HAP-1 (cell line): ENCODE measurements around the gene BCL10.
"Not testable (repeated sequence)": the region's sequence is repeated elsewhere in the genome, so short reads cannot be mapped to it uniquely, and the experiment has no call there.

Experiments
- DNase-seq, 2 experiments: peaks; one replicate each; pipeline ENCODE4 v3.0.0-alpha.2; 2016 to 2020; ENCODE audit warnings: low spot score in 2 of 2
- H3K27me3 ChIP-seq: fragments of 250-450 bp; sonication (Bioruptor Pico); 2 replicates; pipeline ENCODE4 v1.5.1; 2020; ENCODE audit warnings: low read depth, mild to moderate bottlenecking, moderate library complexity
- H3K36me3 ChIP-seq: fragments of 250-450 bp; sonication (Bioruptor Pico); replicated peaks from 2 replicates; pipeline ENCODE4 v1.5.1; 2020; ENCODE audit warnings: mild to moderate bottlenecking
- H3K4me1 ChIP-seq: fragments of 250-450 bp; sonication (Bioruptor Pico); 2 replicates; pipeline ENCODE4 v1.5.1; 2020; ENCODE audit warnings: mild to moderate bottlenecking
- H3K4me3 ChIP-seq: fragments of 250-450 bp; sonication (Bioruptor Pico); 2 replicates; pipeline ENCODE4 v1.5.1; 2020; ENCODE audit warnings: mild to moderate bottlenecking, moderate library complexity
- H3K9me3 ChIP-seq: fragments of 250-450 bp; sonication (Bioruptor Pico); 2 replicates; pipeline ENCODE4 v1.5.1; 2020; ENCODE audit warnings: mild to moderate bottlenecking, moderate library complexity
- in situ Hi-C: fragments of 300-500 bp; cut with MboI; formaldehyde crosslinking; loops from 3 replicates; pipeline ENCODE4 v1.14.3; 2020; ENCODE audit warnings: low sequenced_read_pairs, inconsistent platforms, mixed read lengths

The BCL10 gene

DNA sequence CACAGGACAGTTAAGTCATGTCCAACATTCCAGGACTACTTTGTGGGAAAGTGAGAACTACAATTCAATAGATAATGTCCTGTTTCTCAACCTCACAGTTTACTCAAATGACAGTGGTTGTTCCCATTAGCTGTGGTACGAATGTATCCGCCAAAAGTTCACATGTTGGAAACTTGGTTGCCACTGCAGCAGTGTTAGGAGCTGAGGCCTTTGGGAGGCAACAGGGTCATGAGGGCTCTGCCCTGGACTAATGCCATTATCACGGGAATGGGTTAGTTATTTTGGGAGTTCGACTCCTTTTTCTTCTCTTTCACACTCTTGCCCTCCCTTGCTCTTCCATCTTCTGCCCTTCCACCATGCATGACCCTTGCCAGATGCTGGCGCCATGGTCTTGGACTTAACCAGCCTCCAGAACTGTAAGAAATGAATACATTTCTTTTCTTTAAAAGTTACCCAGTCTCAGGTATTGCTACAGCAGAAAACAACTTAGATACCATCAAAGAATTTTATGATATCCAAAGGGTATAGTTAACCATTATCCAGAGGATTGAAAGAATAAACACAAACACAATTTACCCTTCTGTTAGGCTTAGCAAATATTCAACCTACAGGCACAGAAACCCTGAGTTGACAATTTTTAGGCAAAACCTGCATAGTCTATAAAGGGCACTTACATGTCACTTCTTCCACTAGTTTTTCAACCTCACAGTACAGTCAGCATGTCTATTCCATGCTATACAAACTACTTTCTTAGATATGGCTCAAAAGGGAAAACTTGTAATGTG lies 7.4 kb downstream of the BCL10 start:
- Histone ChIP-seq H3K4me1 (no peaks in the 10 kb centered on the region; the same call in 1 of the 2 replicates), H3K27me3 (no peaks in the 10 kb centered on the region), H3K9me3 (no peaks in the 10 kb centered on the region), H3K36me3 (peaks cover 27% of the 10 kb centered on the region), H3K4me3 (no peak overlapping the region)
- no peak for DNase-seq
- in situ Hi-C loops, result no loop called here

DNA sequence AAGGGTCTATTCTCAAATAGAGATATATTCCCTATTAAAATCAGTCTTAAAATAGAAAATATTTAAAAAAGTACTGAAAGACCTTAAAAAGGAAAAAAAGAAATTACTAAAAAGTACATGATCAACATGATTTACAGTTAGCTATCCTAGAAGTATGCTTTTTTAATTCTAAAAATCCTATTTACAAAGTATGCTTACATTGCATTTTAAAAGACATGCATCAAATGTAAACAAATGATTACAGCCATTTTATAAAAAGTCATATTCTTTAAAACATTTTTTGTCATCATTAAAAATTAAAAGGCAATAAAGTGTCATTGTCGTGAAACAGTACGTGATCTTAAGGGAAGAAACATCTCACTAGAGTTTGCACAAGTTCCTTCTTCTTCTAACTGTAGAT lies 9.1 kb downstream of the BCL10 start:
- Histone ChIP-seq H3K27me3 (no peaks in the 10 kb centered on the region), H3K9me3 (no peaks in the 10 kb centered on the region), H3K36me3 (peaks cover 27% of the 10 kb centered on the region), H3K4me1 (no peaks in the 10 kb centered on the region), H3K4me3 (no peak overlapping the region)
- DNase-seq, result no peak
- in situ Hi-C loops, result no loop called here

DNA sequence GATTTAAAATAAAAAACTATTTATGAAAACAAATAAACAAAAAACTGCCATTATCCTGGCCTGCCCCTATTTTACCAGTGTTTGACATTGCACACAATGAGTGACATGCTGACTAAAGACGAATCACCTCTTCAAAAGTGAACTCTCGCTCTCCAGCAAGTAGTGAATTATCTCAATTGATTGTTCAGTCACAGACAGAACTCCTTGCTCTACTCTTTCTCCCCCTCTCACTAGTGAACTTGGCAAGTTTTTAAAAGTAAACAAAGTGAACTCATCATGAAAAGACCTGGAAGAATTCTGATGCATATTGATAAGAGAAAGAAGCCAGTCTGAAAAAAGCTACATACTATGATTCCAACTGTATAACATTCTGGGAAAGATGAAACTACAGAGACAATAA lies 12.3 kb downstream of the BCL10 start:
- Histone ChIP-seq H3K27me3 (no peaks in the 10 kb centered on the region), H3K4me1 (peaks cover 2% of the 10 kb centered on the region; the same call in 1 of the 2 replicates), H3K36me3 (peaks cover 9% of the 10 kb centered on the region), H3K4me3 (no peak overlapping the region), H3K9me3 (no peaks in the 10 kb centered on the region)
- in situ Hi-C loops, result no loop called here
- no peak for DNase-seq

DNA sequence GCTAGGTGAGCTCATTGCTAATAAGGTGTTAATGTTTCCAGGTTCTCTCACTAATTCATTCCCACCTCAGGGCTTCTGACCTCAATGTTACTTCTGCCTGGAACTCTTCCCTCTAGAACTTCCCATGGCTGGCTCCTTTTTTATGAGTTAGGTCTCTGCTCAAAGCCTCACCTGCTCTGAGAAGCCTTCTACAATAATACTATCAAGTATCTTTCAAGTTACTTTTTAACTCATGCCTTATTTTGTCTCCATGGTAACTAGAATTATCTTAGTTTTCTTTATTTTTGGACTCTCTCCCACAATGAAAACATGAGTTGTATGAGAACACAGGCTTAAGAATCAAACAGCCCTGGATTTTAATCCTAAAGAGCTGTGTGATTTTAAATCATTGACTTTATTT lies 13.4 kb downstream of the BCL10 start:
- no peak overlapping the region for H3K4me3 ChIP-seq
- peaks cover 14% of the 10 kb centered on the region for H3K36me3 ChIP-seq
- no peaks in the 10 kb centered on the region for H3K9me3 ChIP-seq
- no peaks in the 10 kb centered on the region for H3K27me3 ChIP-seq
- in situ Hi-C loops, result no loop called here
- H3K4me1 ChIP-seq, result peaks cover 6% of the 10 kb centered on the region
- DNase-seq, result no peak

DNA sequence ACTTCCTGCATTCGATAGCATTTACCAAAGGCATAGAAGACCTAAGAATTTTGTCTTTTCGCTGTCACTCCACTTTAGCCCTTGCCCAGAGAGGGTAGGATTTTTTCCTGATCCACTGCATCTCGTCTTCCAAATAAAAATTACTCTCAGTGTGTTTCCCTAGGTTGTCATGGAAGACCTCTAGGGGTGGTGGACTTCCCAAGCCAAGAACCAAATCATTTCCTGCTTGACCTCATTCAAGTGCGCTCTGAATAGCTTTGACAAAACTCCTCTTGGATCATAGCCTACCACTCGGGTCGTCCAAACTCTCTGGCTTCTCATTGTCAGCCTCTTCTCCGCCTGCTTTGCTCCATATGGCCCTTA lies 16.5 kb downstream of the BCL10 start:
- in situ Hi-C loops, result no loop called here
- no peaks in the 10 kb centered on the region for H3K27me3 ChIP-seq
- peaks cover 16% of the 10 kb centered on the region for H3K4me1 ChIP-seq
- peak overlapping the region; percentile 88 for H3K4me3 ChIP-seq
- peaks cover 26% of the 10 kb centered on the region for H3K36me3 ChIP-seq
- no peak for DNase-seq
- no peaks in the 10 kb centered on the region for H3K9me3 ChIP-seq

DNA sequence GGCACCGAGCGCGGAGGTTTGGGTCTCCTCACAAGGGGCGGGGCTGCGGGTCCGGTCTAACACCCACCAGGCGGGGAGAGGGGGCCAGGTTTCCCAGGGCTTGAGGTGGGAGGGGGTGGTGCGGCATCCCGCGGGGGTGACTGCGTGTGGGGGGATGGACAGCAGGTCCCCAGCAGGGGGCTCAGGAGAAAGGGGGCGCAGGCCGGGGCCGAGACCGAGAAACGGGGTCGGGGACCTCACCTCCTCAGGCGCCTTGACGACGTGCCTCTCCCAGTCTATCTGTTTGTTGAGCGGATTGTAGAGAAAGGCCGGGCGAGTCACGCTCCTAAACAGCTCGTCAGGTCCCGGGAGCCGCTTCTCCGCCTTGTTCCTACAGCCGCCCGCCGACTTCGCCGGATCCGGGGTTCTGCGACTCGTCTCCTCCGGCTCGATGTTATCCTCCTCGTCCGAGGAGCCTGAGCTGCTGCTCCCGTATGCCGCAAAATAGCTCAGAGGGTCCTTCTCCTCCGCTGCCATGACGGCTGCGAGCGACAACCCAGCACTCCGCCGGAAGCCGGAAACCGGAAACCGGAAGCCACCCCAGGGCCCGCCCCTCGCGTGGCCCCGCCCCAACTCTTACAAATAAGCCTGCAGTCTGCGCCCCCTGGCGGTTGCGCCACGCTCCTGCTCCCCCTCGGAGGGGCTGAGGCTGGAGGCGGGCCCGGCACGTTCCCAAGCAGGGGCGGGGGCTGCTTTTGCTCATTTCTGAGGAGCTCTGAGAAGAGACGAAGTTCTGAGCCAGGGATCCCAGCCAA lies 17.1 kb downstream of the BCL10 start, which contains the start of gene C1orf52:
C1orf52 (minus strand) TSS at position 545 of the 794 bp plus-strand sequence; CDS start at position 516, 29 bp downstream.
- H3K9me3 ChIP-seq, result no peaks in the 10 kb centered on the region
- H3K4me1 ChIP-seq, result peaks cover 18% of the 10 kb centered on the region
- in situ Hi-C loops, result no loop called here
- H3K27me3 ChIP-seq, result no peaks in the 10 kb centered on the region
- peak; percentile 88 to 99 for DNase-seq
- H3K4me3 ChIP-seq, result peak within 1 kb of the TSS; percentile 88
- peaks cover 26% of the 10 kb centered on the region for H3K36me3 ChIP-seq

DNA sequence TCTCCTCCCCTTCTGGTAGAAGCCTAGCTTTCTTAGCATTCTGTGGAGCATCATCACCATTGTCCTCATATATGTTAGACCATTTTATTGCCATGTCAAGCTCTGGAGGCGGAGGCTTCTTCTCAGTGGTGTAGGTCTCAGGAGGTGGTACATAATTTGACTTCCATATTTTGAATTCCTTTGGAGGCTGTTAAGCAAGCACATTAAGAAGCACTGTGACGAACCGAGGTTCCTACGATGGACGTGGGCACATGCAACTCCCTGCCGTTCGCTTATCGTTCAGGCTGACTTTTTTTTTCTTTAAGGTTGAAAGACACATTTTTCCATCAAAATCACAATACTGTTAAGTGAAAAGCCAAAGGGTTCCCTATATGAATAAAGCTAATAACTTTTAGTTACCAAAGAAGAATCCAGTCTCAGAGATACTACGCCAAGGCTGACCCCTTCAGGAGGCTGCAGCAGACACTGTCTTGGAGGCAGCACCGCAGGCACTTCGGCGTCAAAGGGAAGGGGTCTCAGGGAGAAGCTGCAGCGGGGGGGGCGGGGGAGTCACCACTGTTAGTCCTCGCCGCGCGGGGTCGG lies 17.8 kb downstream of the BCL10 start:
- H3K9me3 ChIP-seq, result no peaks in the 10 kb centered on the region
- peaks cover 18% of the 10 kb centered on the region for H3K4me1 ChIP-seq
- H3K36me3 ChIP-seq, result peaks cover 31% of the 10 kb centered on the region
- H3K4me3 ChIP-seq, result peak overlapping the region; percentile 88
- in situ Hi-C loops, result no loop called here
- DNase-seq, result peak in 1 of 2 experiments; percentile 22
- no peaks in the 10 kb centered on the region for H3K27me3 ChIP-seq

DNA sequence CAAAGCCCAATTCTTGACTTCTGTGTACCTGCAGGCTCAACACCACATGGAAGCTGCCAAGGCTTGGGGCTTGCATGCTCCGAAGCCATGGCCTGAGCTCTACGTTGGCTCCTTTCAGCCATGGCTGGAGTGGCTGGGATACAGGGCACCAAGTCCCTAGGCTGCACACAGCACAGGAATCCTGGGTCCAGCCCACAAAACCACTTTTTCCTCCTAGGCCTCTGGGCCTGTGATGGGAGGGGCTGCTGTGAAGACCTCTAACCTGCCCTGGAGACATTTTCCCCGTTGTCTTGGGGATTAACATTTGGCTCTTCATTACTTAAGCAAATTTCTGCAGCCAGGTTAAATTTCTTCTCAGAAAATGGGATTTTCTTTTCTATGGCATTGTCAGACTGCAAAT lies 27.4 kb downstream of the BCL10 start:
- DNase-seq, H3K9me3 ChIP-seq, H3K27me3 ChIP-seq, H3K4me3 ChIP-seq: not testable (repeated sequence)
- in situ Hi-C loops, result loop anchor here (5.0 kb wide), 1 partner anchor 137 kb away; no protein-coding TSS in a partner anchor
- H3K36me3 ChIP-seq, result peaks cover 36% of the 10 kb centered on the region
- peaks cover 21% of the 10 kb centered on the region for H3K4me1 ChIP-seq

DNA sequence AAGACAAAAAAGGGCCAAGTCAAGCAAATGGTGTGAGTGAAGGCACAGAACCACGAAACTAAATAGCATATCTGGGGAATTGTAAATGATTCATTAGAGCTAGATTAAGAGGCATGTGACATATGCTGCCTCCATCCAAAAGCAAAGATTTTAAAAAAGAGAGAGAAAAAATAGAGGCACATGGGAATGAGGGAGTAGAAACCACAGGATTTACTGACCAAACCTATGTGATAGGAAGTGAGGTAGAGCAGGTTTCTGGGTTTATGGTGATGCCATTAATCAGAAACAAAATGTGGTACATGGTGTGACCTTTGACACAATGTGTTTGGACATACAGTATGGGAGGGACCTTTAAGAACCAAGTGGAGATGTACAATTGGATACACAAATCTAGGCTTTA lies 30.5 kb downstream of the BCL10 start:
- DNase-seq, result no peak
- in situ Hi-C loops, result loop anchor here (5.0 kb wide), 1 partner anchor 134 kb away; no protein-coding TSS in a partner anchor
- Histone ChIP-seq H3K4me1 (peaks cover 36% of the 10 kb centered on the region), H3K9me3 (peaks cover 8% of the 10 kb centered on the region), H3K27me3 (no peaks in the 10 kb centered on the region), H3K36me3 (peaks cover 11% of the 10 kb centered on the region), H3K4me3 (no peak overlapping the region)

DNA sequence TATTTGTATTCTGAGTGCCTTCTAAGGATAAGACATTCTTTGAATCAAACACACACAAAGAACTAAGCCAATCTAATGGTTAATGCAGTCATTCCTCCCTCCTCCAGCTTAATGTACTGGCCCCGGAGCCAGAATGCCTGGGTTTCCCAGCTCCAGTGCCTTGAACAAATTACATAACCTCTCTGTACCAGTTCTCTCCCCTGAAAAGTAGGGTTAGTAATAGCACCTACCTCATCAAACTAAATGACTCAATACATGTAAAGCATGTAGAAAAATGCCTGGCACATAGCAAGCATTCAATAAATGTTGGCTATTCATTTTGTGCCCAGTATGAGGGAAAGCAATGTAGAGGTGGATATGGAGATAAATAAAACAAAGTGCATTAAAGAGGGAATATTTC lies 31.0 kb downstream of the BCL10 start:
- H3K27me3 ChIP-seq, result no peaks in the 10 kb centered on the region
- peaks cover 40% of the 10 kb centered on the region for H3K4me1 ChIP-seq
- no peak overlapping the region for H3K4me3 ChIP-seq
- peaks cover 7% of the 10 kb centered on the region for H3K36me3 ChIP-seq
- no peak for DNase-seq
- peaks cover 8% of the 10 kb centered on the region for H3K9me3 ChIP-seq
- in situ Hi-C loops, result loop anchor here (5.0 kb wide), 1 partner anchor 133 kb away; no protein-coding TSS in a partner anchor

DNA sequence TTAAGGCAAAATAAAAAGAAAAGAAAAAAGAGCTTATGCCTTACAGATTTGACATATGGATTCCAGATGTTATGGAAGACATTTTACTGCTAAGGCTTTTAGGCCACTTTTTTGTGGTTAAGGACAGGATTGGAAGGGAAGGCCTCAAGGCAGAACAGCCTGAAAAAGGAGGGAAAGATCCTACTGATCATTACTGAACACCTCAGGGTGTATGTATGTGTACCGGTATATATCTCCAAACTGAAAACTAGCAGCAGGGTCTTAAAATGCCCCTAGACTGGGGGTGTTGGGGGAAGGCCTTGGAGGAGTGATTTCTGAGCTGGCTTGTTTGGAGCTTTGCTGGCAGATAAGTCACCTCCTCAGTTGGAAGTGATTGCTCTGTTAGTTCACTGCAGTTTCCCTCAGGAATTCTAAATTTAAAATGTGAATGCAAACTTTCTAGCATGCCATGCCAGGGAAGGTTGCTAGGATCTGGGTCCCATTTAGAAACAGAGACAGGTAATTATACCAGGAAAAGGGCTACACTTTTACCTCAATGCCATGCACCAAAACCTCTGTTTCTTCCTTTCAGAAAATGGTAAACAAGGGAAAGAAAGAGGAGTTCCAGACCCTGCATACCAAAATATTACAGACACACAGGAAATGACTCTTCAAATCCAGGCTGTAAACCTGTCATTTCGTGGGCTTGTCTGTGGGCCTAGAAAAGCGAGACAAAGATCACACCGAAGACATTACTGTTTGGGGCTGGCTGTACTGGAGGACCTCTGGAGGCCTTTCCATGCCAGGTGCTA lies 32.0 kb downstream of the BCL10 start:
- peak; percentile 38 to 87 for DNase-seq
- in situ Hi-C loops, result loop anchor here (5.0 kb wide), 1 partner anchor 132 kb away; no protein-coding TSS in a partner anchor
- Histone ChIP-seq H3K36me3 (no peaks in the 10 kb centered on the region), H3K4me3 (no peak overlapping the region), H3K4me1 (peaks cover 48% of the 10 kb centered on the region), H3K9me3 (peaks cover 5% of the 10 kb centered on the region), H3K27me3 (no peaks in the 10 kb centered on the region)

DNA sequence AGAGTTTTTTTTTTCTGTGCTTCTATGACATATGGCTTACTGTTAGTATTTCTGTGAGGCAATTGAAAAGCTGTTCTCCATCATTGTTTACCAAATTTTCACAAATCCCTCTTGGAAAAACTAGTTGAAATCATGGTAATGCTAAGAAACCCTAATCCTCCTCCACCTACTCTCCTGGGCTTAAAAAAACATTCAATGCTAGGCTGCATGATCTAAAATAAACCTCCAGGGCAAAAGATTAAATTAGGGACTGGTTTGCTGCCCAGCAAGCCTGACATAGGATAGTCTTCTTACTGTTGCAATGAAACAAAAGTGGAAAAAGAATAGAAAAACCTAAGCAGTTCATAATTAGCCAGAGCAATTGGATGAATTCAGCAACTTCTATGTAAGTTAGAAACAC lies 33.1 kb downstream of the BCL10 start:
- H3K4me3 ChIP-seq, result no peak overlapping the region
- in situ Hi-C loops, result no loop called here
- no peaks in the 10 kb centered on the region for H3K9me3 ChIP-seq
- DNase-seq, result peak; percentile 54 to 100
- no peaks in the 10 kb centered on the region for H3K27me3 ChIP-seq
- peaks cover 48% of the 10 kb centered on the region for H3K4me1 ChIP-seq
- no peaks in the 10 kb centered on the region for H3K36me3 ChIP-seq

DNA sequence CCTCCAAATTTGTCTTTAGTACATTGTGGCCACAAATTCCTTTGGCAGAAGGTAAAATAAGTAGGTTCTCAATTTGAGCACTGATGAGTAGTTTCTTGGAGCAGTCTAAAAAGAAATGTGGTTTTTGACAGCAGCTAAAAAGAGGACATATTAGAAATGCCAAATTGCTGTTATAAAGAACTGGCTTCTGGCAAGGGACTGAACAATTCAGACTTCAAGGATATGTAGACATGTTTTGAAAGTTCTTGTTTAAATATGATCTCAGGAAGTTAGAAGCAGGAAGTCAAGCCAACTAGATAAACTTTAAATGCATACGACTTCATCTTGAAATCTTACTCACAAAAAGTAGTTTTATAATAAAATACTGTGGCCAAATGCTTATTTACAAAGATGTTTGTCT lies 35.8 kb downstream of the BCL10 start:
- Histone ChIP-seq H3K27me3 (no peaks in the 10 kb centered on the region), H3K4me1 (peaks cover 43% of the 10 kb centered on the region), H3K36me3 (no peaks in the 10 kb centered on the region), H3K4me3 (no peak overlapping the region), H3K9me3 (no peaks in the 10 kb centered on the region)
- in situ Hi-C loops, result no loop called here
- DNase-seq, result no peak
